Muscle layer of colon (tissue), 2 donors: ENCODE results near the gene PTRH1.

Source experiments
- H3K27ac ChIP-seq: one replicate; pipeline ENCODE4 v1.7.0; 2013; ENCODE audit warnings: low read depth, mild to moderate bottlenecking, low read length, moderate library complexity
- H3K27me3 ChIP-seq, 2 donors: one replicate each; pipeline ENCODE4 v1.7.0; 2013; ENCODE audit warnings: low read length in 2 of 2, mild to moderate bottlenecking in 2 of 2; ENCODE audit not compliant: insufficient read depth in 2 of 2, control insufficient read depth in 1 of 2
- H3K36me3 ChIP-seq: one replicate; pipeline ENCODE4 v1.7.0; 2013; ENCODE audit warnings: mild to moderate bottlenecking, low read length; ENCODE audit not compliant: insufficient read depth
- H3K4me1 ChIP-seq: one replicate; pipeline ENCODE4 v1.7.0; 2013; ENCODE audit warnings: mild to moderate bottlenecking, low read length; ENCODE audit not compliant: insufficient read depth
- H3K4me3 ChIP-seq, 2 donors: one replicate each; pipeline ENCODE4 v1.7.0; 2013; ENCODE audit warnings: low read length in 2 of 2, low read depth in 1 of 2, mild to moderate bottlenecking in 1 of 2, moderate library complexity in 1 of 2
- H3K9ac ChIP-seq: one replicate; pipeline ENCODE4 v1.7.0; 2013; ENCODE audit warnings: low read length
- H3K9me3 ChIP-seq: one replicate; pipeline ENCODE4 v1.7.0; 2013; ENCODE audit warnings: mild to moderate bottlenecking, low read length
- donor health status: abdominal sarcoma.
- donor health status: Adenocarcinoma of cecum.

PTRH1 gene

GRCh38 chr9:127700594-127701255, 14.7 kb downstream of the PTRH1 start:
- H3K4me3 ChIP-seq, result no peak overlapping the region
- H3K27me3 ChIP-seq, result no peaks in the 10 kb centered on the region
- no peak overlapping the region for H3K9ac ChIP-seq
- no peaks in the 10 kb centered on the region for H3K9me3 ChIP-seq
- no peak overlapping the region for H3K27ac ChIP-seq
- no peaks in the 10 kb centered on the region for H3K36me3 ChIP-seq
- H3K4me1 ChIP-seq, result peaks cover 11% of the 10 kb centered on the region

- no peak overlapping the region for H3K27ac ChIP-seq
- no peak overlapping the region for H3K9ac ChIP-seq
- peaks cover 11% of the 10 kb centered on the region for H3K4me1 ChIP-seq
- H3K36me3 ChIP-seq, result no peaks in the 10 kb centered on the region
- H3K27me3 ChIP-seq, result no peaks in the 10 kb centered on the region
- no peaks in the 10 kb centered on the region for H3K9me3 ChIP-seq
- H3K4me3 ChIP-seq, result peak overlapping the region in 1 of 2 donors; percentile 47
These were observed 15.3 kb downstream of the PTRH1 start for GRCh38 chr9:127700140-127700539.

DNA sequence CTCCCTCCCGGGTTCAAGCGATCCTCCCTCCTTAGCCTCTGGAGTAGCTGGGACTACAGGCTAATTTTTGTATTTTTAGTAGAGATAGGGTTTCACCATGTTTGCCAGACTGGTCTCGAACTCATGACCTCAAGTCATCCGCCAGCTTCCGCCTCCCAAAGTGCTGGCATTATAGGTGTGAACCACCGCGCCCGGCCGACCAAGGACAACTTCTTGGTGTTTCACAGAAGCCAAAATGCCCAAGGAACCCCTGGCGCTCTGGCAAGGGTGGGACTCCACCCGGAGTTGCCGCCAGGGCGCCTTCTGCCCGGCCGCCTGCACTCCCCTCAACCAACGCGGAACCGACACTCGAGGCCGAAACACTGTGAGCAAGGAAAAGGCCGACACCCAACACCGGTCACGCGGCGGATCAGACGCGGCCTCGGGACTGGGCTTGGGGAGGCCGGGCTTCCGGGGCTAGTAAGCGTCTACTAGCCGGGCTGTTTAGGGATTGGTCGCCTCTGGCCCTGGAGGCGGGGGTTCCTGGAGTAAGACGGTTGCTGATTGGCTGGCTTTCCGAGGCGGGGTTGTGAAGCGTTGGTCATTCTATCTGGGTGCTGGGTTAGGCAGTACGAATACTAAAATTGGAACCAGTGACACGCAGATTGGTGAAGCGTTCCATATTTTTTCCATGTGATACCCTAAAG, 16.3 kb downstream of the PTRH1 start:
- Histone ChIP-seq H3K27ac (peak overlapping the region; percentile 47), H3K4me3 (peak overlapping the region; percentile 23 to 47), H3K9ac (peak overlapping the region; percentile 9), H3K4me1 (peaks cover 11% of the 10 kb centered on the region), H3K9me3 (no peaks in the 10 kb centered on the region), H3K27me3 (no peaks in the 10 kb centered on the region), H3K36me3 (no peaks in the 10 kb centered on the region)

DNA sequence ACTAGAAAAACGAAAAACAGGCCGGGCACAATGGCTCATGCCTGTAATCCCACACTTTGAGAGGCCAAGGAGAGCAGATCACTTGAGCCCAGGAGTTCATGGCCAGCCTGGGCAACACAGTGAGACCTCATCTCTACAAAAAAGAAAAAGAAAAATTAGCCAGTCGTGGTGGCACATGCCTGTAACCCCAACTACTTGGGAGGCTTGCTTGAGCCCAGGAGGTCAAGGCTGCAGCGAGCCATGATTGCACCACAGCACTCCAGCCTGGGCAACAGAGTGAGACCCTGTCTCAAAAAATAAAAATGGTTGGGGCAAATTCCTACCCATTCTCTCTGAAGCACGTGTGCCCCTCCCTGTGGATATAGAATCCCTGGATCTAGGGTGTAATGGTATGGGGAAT, 17.1 kb downstream of the PTRH1 start:
- Histone ChIP-seq H3K27ac (no peak overlapping the region), H3K9ac (no peak overlapping the region)

DNA sequence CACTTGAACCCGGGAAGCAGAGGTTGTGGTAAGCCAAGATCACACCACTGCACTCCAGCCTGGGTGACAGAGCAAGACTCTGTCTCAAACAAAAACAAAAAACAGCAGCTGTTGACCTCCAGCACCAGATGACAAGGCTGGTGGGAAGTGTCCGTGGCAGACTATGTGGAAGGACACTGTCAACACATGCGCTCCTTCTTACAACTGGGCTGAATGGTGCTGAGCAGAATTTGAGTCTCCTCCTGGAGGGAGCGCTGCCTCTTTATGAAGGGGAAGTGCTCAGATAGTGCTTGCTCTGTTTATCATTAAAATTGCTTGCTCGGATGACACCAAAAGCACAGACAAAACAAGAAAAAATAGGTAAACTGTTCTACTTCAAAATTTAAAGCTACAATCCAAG, 17.9 kb downstream of the PTRH1 start:
- Histone ChIP-seq H3K9ac (no peak overlapping the region), H3K27me3 (no peaks in the 10 kb centered on the region), H3K9me3 (no peaks in the 10 kb centered on the region), H3K36me3 (no peaks in the 10 kb centered on the region), H3K4me3 (no peak overlapping the region), H3K27ac (no peak overlapping the region), H3K4me1 (peaks cover 11% of the 10 kb centered on the region)

More for the DNA sequence above, 17.1 kb downstream of the PTRH1 start:
- Histone ChIP-seq H3K9me3 (no peaks in the 10 kb centered on the region), H3K4me3 (no peak overlapping the region), H3K36me3 (no peaks in the 10 kb centered on the region), H3K27me3 (no peaks in the 10 kb centered on the region), H3K4me1 (peaks cover 11% of the 10 kb centered on the region)

- no peak overlapping the region for H3K4me3 ChIP-seq
- H3K27me3 ChIP-seq, result no peaks in the 10 kb centered on the region
- no peak overlapping the region for H3K9ac ChIP-seq
- no peaks in the 10 kb centered on the region for H3K9me3 ChIP-seq
- peaks cover 8% of the 10 kb centered on the region for H3K4me1 ChIP-seq
- peaks cover 7% of the 10 kb centered on the region for H3K36me3 ChIP-seq
- H3K27ac ChIP-seq, result no peak overlapping the region
These were observed 20.4 kb downstream of the PTRH1 start for GRCh38 chr9:127694890-127695720.

DNA sequence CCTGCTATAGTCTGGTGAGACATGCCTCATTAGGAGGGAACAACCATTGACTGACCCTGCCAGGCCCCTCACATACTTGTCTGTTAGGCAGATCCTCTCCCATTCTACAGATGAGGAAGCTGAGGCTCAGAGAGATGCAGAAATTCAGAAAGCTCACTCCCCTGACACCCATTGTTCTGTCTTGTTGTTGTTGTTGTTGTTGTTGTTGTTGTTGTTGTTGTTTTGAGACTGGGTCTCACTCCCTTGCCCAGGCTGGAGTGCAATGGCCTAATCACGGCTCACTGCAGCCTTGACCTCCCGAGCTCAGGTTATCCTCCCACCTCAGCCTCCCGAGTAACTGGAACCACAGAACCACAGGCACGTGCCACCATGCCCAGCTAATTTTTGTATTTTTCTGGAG, 21.8 kb downstream of the PTRH1 start:
- Histone ChIP-seq H3K4me1 (no peaks in the 10 kb centered on the region), H3K4me3 (no peak overlapping the region), H3K36me3 (peaks cover 7% of the 10 kb centered on the region), H3K9me3 (no peaks in the 10 kb centered on the region), H3K27ac (no peak overlapping the region), H3K9ac (no peak overlapping the region), H3K27me3 (no peaks in the 10 kb centered on the region)

DNA sequence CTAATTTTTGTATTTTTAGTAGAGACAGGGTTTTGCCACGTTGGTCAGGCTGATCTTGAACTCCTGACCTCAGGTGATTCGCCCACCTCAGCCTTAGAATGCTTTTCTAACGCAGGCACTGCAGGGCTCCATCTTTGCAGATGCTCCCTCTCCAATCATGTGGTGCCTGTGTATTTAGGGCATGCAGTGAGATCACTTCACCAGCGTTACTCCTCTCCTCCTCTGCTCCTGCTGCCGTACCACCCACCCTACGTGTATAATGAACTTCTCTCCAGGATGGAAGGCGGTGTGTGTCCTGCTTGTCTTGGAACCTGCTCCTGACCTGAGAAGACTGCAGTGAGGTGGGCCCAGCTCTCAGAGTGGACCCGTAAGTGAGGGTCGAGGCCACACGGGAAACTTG, 22.3 kb downstream of the PTRH1 start:
- Histone ChIP-seq H3K27ac (no peak overlapping the region), H3K27me3 (no peaks in the 10 kb centered on the region), H3K9me3 (no peaks in the 10 kb centered on the region), H3K4me1 (no peaks in the 10 kb centered on the region), H3K9ac (no peak overlapping the region), H3K4me3 (no peak overlapping the region), H3K36me3 (peaks cover 7% of the 10 kb centered on the region)

GRCh38 chr9:127692071-127692470, 23.4 kb downstream of the PTRH1 start:
- Histone ChIP-seq H3K9ac (no peak overlapping the region), H3K9me3 (no peaks in the 10 kb centered on the region), H3K27me3 (no peaks in the 10 kb centered on the region), H3K4me1 (no peaks in the 10 kb centered on the region), H3K4me3 (no peak overlapping the region), H3K27ac (no peak overlapping the region), H3K36me3 (peaks cover 10% of the 10 kb centered on the region)

- peaks cover 22% of the 10 kb centered on the region for H3K36me3 ChIP-seq
These were observed 24.7 kb downstream of the PTRH1 start for GRCh38 chr9:127690735-127691134.

GRCh38 chr9:127689329-127690000, 26.0 kb downstream of the PTRH1 start:
- peaks cover 27% of the 10 kb centered on the region for H3K36me3 ChIP-seq

More at GRCh38 chr9:127690735-127691134, 24.7 kb downstream of the PTRH1 start:
- no peak overlapping the region for H3K9ac ChIP-seq
- H3K27ac ChIP-seq, result no peak overlapping the region
- no peaks in the 10 kb centered on the region for H3K9me3 ChIP-seq
- H3K4me3 ChIP-seq, result no peak overlapping the region
- H3K4me1 ChIP-seq, result no peaks in the 10 kb centered on the region
- no peaks in the 10 kb centered on the region for H3K27me3 ChIP-seq

More at GRCh38 chr9:127689329-127690000, 26.0 kb downstream of the PTRH1 start:
- Histone ChIP-seq H3K9ac (no peak overlapping the region), H3K4me1 (no peaks in the 10 kb centered on the region), H3K27me3 (no peaks in the 10 kb centered on the region), H3K9me3 (no peaks in the 10 kb centered on the region), H3K4me3 (no peak overlapping the region), H3K27ac (no peak overlapping the region)
